ENCODE data around the gene ATE1.

ATE1 gene

GRCh38 chr10:121865554-121865953 lies 62.3 kb downstream of the ATE1 start:
- DNase-seq (ENCODE audit: low spot score), result no peak

DNA sequence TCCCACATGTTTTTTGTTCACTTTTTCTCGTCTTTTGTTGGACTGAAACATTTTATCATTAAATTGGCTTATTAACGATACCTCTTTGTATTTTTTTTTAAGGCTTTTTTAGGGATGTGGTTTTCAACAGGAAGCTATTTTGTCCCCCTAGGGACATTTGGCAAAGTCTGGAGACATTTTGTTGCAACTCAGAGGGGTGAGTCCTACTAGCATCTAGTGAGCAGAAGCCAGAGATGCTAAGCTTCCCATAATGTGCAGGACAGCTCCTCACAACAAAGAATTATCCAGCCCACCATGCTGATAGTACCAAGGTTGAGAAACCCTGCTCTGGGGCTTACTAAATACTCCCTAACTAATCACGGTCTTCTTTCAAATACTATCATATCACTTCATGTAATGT lies 63.2 kb downstream of the ATE1 start:
- no peak for DNase-seq (ENCODE audit: low spot score)

DNA sequence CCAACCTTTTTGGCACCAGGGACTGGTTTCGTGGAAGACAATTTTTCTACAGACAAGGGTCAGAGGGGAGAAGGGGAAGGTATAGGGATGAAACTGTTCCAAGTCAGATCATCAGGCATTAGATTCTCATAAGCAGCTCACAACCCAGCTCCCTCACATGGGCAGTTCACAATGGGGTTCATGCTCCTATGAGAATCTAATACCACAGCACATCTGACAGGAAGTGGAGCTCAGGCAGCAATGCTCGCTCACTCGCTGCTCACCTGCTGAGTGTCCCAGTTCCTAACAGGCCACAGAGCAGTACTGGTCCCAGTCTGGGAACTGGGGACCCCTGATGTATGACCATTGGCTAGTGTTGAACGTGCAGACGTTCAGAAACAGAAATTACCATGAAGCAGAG lies 63.7 kb downstream of the ATE1 start:
- no peak for DNase-seq (ENCODE audit: low spot score)

- no peak for DNase-seq (ENCODE audit: low spot score)
Measured at GRCh38 chr10:121862649-121863048, 65.2 kb downstream of the ATE1 start.

DNA sequence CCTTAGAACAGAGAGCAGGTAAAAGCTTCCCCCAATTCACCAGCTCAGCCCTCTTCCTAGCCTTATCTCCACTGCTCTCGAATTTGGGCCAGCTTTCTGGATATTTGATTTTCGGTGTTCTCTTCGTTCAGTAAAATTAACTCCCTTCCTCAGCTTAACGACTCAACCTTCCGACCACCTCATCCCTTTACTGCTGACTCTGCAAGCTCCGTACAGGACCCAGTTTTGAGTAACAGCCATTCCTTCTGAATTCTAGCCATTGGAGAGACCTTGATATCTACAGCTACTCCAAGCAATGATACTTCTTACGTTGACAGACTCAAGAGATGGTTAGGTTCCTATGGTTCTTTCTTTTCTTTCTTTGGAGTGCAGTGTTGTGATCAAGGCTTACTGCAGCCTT lies 65.8 kb downstream of the ATE1 start:
- DNase-seq (ENCODE audit: low spot score), result no peak

- DNase-seq (ENCODE audit: low spot score), result no peak
Measured at GRCh38 chr10:121860810-121861209, 67.0 kb downstream of the ATE1 start.

GRCh38 chr10:121854809-121855445 lies 72.9 kb downstream of the ATE1 start:
- DNase-seq (ENCODE audit: low spot score), result no peak

DNA sequence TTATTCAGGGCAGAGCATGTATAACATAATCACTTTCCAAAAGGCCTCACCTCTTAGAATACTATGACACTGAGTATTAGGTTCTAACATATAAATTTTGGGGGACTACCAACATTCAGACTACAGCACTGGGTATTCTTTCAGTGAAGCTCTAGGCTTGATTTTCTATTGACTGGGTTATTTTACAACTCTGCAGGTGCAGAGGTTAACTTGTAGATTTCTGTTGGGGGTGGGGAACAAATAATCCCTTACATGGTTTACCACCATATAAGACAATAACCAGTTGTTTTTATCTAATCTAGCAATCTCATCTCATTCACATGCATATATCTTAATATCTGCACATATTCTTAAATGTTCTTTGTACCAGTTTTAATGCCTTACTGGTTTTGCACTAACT lies 73.9 kb downstream of the ATE1 start:
- no peak for DNase-seq (ENCODE audit: low spot score)

GRCh38 chr10:121851786-121852185 lies 76.0 kb downstream of the ATE1 start:
- no peak for DNase-seq (ENCODE audit: low spot score)

- DNase-seq (ENCODE audit: low spot score), result no peak
Measured at GRCh38 chr10:121848082-121848481, 79.7 kb downstream of the ATE1 start.

DNA sequence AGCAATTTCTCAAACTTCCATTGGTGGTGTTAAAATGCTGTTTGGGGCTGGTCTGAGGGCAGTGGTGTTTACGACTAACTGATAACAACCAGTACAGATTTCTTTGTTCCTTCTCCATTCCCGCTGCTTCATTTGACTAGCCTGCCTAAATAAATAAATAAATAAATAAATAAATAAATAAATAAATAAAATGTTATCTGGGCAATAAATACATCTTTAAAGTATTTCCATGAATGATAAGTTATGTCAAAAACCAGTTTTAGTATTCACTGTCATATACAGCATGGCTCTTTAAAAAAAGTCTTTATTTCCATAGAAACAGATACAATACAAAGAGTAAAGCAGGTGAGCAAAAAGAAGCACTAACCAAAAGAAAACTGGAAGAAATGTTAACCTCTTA lies 81.3 kb downstream of the ATE1 start:
- no peak for DNase-seq (ENCODE audit: low spot score)

- no peak for DNase-seq (ENCODE audit: low spot score)
Measured at GRCh38 chr10:121845044-121845784, 82.6 kb downstream of the ATE1 start.

DNA sequence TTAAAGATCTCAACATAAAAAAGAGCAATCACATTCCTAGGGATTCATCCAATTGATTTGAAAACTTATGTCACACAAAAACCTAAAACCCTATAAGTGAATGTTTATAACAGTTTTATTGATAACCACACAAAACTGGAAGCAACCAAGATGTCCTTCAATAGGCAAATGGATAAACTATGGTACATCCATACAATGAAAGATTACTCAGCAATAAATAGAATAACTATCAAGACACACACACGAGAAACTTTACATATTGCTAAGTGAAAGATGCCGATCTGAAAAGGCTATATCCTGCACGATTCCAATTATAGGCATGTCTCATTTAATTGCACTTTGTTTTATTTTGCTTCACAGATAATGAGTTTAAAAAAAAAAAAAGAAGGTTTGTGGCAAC lies 83.3 kb downstream of the ATE1 start:
- no peak for DNase-seq (ENCODE audit: low spot score)

GRCh38 chr10:121843379-121843778 lies 84.5 kb downstream of the ATE1 start:
- no peak for DNase-seq (ENCODE audit: low spot score)

DNA sequence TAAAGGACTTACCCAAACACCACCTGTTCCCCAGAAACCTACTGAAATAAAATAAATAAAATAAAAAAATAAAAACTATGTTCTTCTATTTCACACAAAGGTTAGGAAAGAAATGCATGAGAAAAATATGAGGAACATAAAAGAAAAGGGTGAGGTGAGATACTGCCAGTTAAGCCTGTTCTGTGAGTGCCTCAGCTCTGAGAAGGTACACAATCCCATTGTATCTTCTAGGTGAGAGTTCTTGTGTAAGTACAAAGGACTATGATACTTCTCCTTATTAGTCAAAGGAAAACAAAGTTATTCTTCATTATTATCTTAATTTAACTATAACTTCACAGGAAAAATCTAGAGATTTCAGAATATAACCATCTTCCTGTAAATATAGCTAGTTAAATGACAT lies 86.0 kb downstream of the ATE1 start:
- DNase-seq (ENCODE audit: low spot score), result no peak

GRCh38 chr10:121838931-121839330 lies 88.9 kb downstream of the ATE1 start:
- no peak for DNase-seq (ENCODE audit: low spot score)

GRCh38 chr10:121838149-121838548 lies 89.7 kb downstream of the ATE1 start:
- DNase-seq (ENCODE audit: low spot score), result no peak

GRCh38 chr10:121836171-121836570 lies 91.7 kb downstream of the ATE1 start:
- DNase-seq (ENCODE audit: low spot score), result no peak

GRCh38 chr10:121835376-121835775 lies 92.5 kb downstream of the ATE1 start:
- no peak for DNase-seq (ENCODE audit: low spot score)

GRCh38 chr10:121834757-121835156 lies 93.1 kb downstream of the ATE1 start:
- DNase-seq (ENCODE audit: low spot score), result no peak

DNA sequence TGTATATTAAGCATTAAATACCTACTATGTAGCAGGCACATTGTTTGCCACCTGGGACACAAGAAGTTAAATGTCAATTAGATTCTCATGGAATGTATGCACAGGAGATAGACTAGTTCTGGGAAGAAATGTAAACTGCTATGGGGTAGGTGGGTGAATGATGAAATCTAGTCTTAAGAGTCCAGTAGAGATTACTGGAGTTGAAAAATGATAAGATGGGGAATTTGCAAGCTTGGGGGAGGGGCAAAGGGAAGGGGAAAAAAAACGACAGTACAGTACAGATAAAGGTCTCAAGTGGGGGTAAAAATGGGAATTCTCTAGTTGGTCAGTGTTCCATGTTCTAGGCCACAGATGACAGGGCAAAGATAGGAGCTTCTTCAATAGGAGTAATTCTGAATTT lies 94.4 kb downstream of the ATE1 start:
- no peak for DNase-seq (ENCODE audit: low spot score)

DNA sequence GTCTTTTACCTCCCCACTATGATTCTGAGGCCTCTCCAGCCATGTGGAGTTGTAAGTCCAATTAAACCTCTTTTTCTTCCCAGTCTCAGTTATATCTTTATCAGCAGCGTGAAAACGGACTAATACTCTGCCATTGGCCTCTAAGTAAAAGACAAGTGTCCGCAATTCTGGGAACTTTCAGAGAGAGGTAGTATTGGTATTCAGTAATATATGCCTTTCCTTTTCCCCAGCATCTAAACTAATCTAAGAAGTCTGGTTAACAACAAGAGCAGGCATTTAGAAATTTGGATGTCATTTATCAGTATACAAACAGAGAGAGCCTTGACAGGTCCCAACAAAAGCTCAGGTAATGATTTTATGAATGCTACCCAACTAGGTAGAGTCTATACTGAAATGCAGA lies 95.2 kb downstream of the ATE1 start:
- DNase-seq (ENCODE audit: low spot score), result no peak

DNA sequence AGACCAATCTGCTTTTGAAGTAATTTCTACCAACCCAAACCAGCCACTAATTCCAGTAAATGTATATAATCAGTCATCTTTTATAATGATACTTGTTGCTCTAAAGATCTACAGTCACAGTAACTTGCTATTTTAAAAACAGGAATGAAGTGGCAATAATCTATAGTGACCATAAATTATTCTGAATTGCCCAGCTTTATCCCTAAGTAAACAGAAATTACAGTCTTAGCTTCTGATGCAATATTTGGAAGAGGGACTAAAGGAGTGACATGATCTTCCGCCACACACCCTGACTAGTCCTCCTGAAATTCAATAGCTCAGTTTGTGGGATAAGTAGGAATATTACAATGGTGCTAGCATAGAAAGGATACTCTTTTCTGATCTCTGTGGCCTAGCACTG lies 96.1 kb downstream of the ATE1 start:
- DNase-seq (ENCODE audit: low spot score), result no peak

DNA sequence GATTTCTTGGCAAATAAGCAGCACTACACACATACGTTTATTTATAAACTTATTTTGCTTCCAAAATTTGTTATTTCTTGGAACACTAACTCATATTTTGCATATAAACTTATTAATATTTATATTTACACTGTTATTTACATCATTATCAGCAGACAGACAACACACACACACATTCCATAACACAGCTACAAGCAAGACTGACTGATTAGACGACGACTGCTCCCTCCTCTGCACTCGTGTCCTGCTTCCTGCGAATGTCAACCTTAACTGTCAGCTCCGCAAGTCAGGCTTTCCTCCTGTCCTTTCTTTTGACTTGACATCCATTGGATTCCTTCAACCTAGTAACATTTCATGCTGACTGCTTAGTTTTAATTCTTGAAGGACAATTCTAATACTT lies 96.6 kb downstream of the ATE1 start:
- DNase-seq (ENCODE audit: low spot score), result no peak

Data from COLO829 (cell line).